B cell (primary cell): ENCODE data around the gene ALDH1A2.

Source experiments
- EZH2 ChIP-seq: IDR thresholded peaks from 2 replicates; pipeline ENCODE4 v1.6.1; 2012; ENCODE audit warnings: borderline replicate concordance, low read depth, mild to moderate bottlenecking, moderate library complexity, low read length; ENCODE audit not compliant: insufficient read depth, poor library complexity, severe bottlenecking
- TF ChIP-seq, protein P1 (sequence below): fragments of 200-600 bp; IDR thresholded peaks from one replicate; pipeline ENCODE4 v1.8.0; 2022; ENCODE audit warnings: antibody characterized with exemption, mild to moderate bottlenecking

DNA sequence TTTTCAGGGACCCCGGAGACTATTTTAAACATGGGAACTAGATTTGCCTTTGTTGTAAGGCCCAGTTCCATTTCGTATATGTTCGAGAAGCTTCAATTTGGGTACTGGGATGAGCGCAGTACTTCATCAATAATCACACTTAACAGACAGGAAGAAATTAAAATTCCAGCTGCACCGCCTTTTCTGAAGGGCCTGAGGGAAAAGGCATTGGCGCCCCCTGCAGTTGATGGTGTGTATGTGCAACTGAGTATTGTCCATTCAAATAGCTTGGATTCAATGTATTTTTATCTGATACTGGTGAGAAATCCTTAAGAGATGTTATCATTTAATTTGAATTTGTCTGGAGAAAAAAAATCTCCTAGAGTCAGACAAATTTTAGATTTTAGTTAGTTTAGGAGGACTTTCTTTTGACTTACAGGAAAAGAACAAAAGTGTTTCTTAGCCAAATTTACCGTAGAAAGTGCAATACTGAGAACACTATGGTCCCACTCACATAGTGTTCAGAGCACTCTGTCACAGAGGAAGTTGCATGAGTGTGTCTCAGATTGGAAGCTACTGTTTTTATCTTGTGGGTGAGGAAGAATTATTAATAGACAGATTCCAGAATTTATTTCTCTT lies 5.4 kb upstream of the ALDH1A2 start:
- TF ChIP-seq, protein P1, sequence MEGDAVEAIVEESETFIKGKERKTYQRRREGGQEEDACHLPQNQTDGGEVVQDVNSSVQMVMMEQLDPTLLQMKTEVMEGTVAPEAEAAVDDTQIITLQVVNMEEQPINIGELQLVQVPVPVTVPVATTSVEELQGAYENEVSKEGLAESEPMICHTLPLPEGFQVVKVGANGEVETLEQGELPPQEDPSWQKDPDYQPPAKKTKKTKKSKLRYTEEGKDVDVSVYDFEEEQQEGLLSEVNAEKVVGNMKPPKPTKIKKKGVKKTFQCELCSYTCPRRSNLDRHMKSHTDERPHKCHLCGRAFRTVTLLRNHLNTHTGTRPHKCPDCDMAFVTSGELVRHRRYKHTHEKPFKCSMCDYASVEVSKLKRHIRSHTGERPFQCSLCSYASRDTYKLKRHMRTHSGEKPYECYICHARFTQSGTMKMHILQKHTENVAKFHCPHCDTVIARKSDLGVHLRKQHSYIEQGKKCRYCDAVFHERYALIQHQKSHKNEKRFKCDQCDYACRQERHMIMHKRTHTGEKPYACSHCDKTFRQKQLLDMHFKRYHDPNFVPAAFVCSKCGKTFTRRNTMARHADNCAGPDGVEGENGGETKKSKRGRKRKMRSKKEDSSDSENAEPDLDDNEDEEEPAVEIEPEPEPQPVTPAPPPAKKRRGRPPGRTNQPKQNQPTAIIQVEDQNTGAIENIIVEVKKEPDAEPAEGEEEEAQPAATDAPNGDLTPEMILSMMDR: peak; percentile 57
- no peak for TF ChIP-seq EZH2
